Naive thymus-derived CD4-positive, alpha-beta T cell (primary cell): ENCODE measurements around the gene CYP4B1. TPM values are rescaled to one million over a fixed set of nuclear protein-coding genes. Genes with fewer than 3 reads are reported as not detected.
"Not testable (repeated sequence)": the region's sequence is repeated elsewhere in the genome, so short reads cannot be mapped to it uniquely, and the experiment has no call there.

Experiments
- ATAC-seq: fragments of 150-1000 bp; cut with Tn5 transposase; 2 replicates; pipeline ENCODE4 v1.10.0; 2021; ENCODE audit warnings: mild to moderate bottlenecking, moderate library complexity
- CTCF ChIA-PET: fragments of 350-600 bp; sonication (Branson Sonifier 250); formaldehyde crosslinking; loops from one replicate; lab custom pipeline; 2021; ENCODE audit warnings: antibody characterized with exemption; lab: Charles Lee
- POLR2A ChIA-PET: fragments of 350-600 bp; sonication (Branson Sonifier 250); formaldehyde crosslinking; loops from one replicate; lab custom pipeline; 2021; ENCODE audit warnings: antibody characterized with exemption, inconsistent platforms; lab: Charles Lee
- DNase-seq, 9 donors: peaks; one replicate each; pipeline versions ENCODE4 v3.0.0 to v3.0.0-alpha.2; 2020 to 2022; ENCODE audit warnings: mixed read lengths in 1 of 9
- H3K27ac ChIP-seq: one replicate; pipeline ENCODE4 v1.7.0; 2013; ENCODE audit warnings: mild to moderate bottlenecking, low read depth, low read length, moderate library complexity
- H3K27me3 ChIP-seq, 2 donors: one replicate each; pipeline ENCODE4 v1.7.0; 2013; ENCODE audit warnings: low read length in 2 of 2, mild to moderate bottlenecking in 2 of 2, moderate library complexity in 2 of 2; ENCODE audit not compliant: control insufficient read depth in 2 of 2, insufficient read depth in 2 of 2
- H3K36me3 ChIP-seq, 3 experiments: 1 replicate in 2 of 3; 2 replicates in 1 of 3; pipeline ENCODE4 v1.7.0; 2013; ENCODE audit warnings: low read length in 3 of 3, mild to moderate bottlenecking in 3 of 3, moderate library complexity in 1 of 3; ENCODE audit not compliant: insufficient read depth in 3 of 3, control insufficient read depth in 2 of 3
- H3K4me1 ChIP-seq, 2 donors: one replicate each; pipeline ENCODE4 v1.7.0; 2013; ENCODE audit warnings: low read length in 2 of 2, mild to moderate bottlenecking in 2 of 2, moderate library complexity in 1 of 2; ENCODE audit not compliant: control insufficient read depth in 2 of 2, insufficient read depth in 2 of 2
- H3K4me3 ChIP-seq: 2 replicates; pipeline ENCODE4 v1.7.0; 2013; ENCODE audit warnings: mild to moderate bottlenecking, low read length
- H3K9me3 ChIP-seq, 3 experiments: 1 replicate in 2 of 3; 2 replicates in 1 of 3; pipeline ENCODE4 v1.7.0; 2013; ENCODE audit warnings: low read length in 3 of 3; ENCODE audit not compliant: control insufficient read depth in 2 of 3
- H3K27ac Mint-ChIP-seq, 9 donors: one replicate each; pipeline ENCODE4 v1.8.0; 2020 to 2022; ENCODE audit warnings: mixed read lengths in 9 of 9, mild to moderate bottlenecking in 8 of 9, moderate library complexity in 5 of 9, inconsistent platforms in 2 of 9
- H3K27me3 Mint-ChIP-seq, 5 donors: one replicate each; pipeline ENCODE4 v1.8.0; 2021 to 2022; ENCODE audit warnings: mixed read lengths in 5 of 5, mild to moderate bottlenecking in 1 of 5
- H3K36me3 Mint-ChIP-seq, 5 donors: one replicate each; pipeline ENCODE4 v1.8.0; 2020 to 2022; ENCODE audit warnings: mixed read lengths in 5 of 5, mild to moderate bottlenecking in 3 of 5, inconsistent platforms in 1 of 5
- H3K4me1 Mint-ChIP-seq, 7 donors: one replicate each; pipeline ENCODE4 v1.8.0; 2020 to 2022; ENCODE audit warnings: mixed read lengths in 7 of 7, mild to moderate bottlenecking in 3 of 7, inconsistent platforms in 1 of 7
- H3K4me3 Mint-ChIP-seq, 10 donors: one replicate each; pipeline ENCODE4 v1.8.0; 2020 to 2022; ENCODE audit warnings: mild to moderate bottlenecking in 10 of 10, mixed read lengths in 10 of 10, moderate library complexity in 6 of 10, inconsistent platforms in 2 of 10
- H3K9me3 Mint-ChIP-seq, 11 donors: one replicate each; pipeline ENCODE4 v1.8.0; 2020 to 2022; ENCODE audit warnings: mixed read lengths in 11 of 11, mild to moderate bottlenecking in 4 of 11, inconsistent platforms in 1 of 11, moderate library complexity in 1 of 11
- intact Hi-C, 2 donors: fragments of 100-400 bp; cut with micrococcal nuclease; formaldehyde crosslinking; loops; one replicate each; pipeline ENCODE4 v1.15.1; 2023
- polyA plus RNA-seq, 2 donors: library from polyadenylated mRNA; unstranded; fragments of 300-500 nt; fragmentation: Illumina TruSeq; gene quantifications; one replicate each; pipeline ENCODE4 v1.2.3, GENCODE V29; 2021
- total RNA-seq, 6 experiments: library from RNA in 5 of 6; stranded (reverse) in 5 of 6; gene quantifications; 1 replicate in 5 of 6; 2 replicates in 1 of 6; pipeline ENCODE4 v1.2.3 and lab custom pipeline; 2021 to 2026

Gene CYP4B1
- total and polyA plus RNA-seq, 7 experiments from 2014 or later: not detected

DNA sequence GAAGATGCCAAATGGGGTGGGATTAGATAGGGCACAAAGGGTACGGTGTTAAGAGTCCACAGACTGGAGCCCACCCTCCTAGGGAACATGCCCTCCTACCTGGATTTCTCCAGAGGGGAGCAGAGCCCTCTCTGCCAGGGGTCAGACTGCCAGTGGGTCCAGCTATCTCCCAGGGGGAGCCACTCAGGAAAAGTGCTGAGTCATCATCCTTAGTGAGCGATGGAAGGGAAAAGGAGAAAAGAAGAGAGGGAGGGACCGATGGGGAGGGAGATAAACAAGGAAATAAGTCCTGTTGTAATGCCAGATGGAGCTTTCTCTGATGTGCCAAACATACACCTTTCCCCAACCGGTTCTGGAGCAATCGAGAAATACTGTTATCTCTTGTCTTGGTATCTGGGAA lies 30.4 kb upstream of the CYP4B1 start:
- ChIA-PET CTCF (no interaction called here), POLR2A (no interaction called here)
- Mint-ChIP-seq H3K9me3 (peaks cover 3 to 59% (median 36%) of the 10 kb centered on the region in 11 donors), H3K36me3 (peaks cover 0 to 18% (median 9%) of the 10 kb centered on the region in 5 donors), H3K4me1 (peaks cover 0 to 3% (median 0%) of the 10 kb centered on the region in 7 donors), H3K27ac (no peak overlapping the region), H3K27me3 (peaks cover 5 to 54% (median 37%) of the 10 kb centered on the region in 5 donors), H3K4me3 (no peak overlapping the region)
- H3K9me3 ChIP-seq: peaks cover 0 to 30% (median 0%) of the 10 kb centered on the region in 3 experiments
- no peak overlapping the region for H3K27ac ChIP-seq
- ATAC-seq (no peak), DNase-seq (no peak)
- no peaks in the 10 kb centered on the region for H3K36me3 ChIP-seq
- no peaks in the 10 kb centered on the region for H3K4me1 ChIP-seq
- H3K4me3 ChIP-seq: no peak overlapping the region
- intact Hi-C loops: no loop called here
- H3K27me3 ChIP-seq: no peaks in the 10 kb centered on the region

DNA sequence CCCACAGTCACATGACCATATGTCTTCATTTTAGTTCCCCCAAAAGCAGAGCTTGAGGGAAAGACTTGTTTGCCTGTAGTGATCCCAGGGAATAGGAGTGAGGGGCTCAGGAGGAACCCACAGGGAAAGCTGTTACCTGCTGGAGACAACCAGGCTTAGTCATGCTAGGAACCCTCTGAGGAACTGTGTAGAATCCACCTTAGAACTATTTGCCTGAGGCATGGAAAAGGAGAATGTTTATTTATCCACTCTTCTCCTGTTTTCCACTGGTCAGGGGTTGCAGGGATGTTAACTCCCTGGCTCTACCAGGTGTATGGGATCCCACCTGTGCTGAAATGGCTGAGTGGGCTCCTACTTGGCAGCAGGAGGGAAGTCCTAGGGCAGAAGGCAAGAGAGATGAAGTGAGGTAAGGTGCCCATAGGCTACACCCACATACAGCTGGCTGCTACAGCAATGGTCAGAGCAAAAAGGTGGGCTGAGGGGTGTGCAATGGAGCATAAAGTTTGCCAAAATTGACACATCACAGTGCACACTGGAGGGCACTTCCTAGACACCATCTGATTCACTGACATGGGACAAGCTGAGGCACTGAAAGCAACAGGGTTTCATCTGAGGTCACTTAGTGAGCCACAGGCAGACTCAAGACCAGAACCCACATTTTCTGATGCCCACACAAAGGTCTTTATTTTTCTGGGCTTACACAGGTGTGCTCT lies 29.7 kb upstream of the CYP4B1 start:
- H3K9me3 Mint-ChIP-seq: peaks cover 3 to 67% (median 37%) of the 10 kb centered on the region in 11 donors
- peaks cover 0 to 3% (median 0%) of the 10 kb centered on the region in 7 donors for H3K4me1 Mint-ChIP-seq
- H3K9me3 ChIP-seq: peaks cover 0 to 30% (median 0%) of the 10 kb centered on the region in 3 experiments
- H3K27ac Mint-ChIP-seq: no peak overlapping the region
- no peak overlapping the region for H3K27ac ChIP-seq
- no peak overlapping the region for H3K4me3 Mint-ChIP-seq
- DNase-seq: no peak
- no peak overlapping the region for H3K4me3 ChIP-seq
- H3K36me3 ChIP-seq: no peaks in the 10 kb centered on the region
- POLR2A ChIA-PET: no interaction called here
- H3K4me1 ChIP-seq: no peaks in the 10 kb centered on the region
- intact Hi-C loops: no loop called here
- CTCF ChIA-PET: no interaction called here
- peaks cover 5 to 48% (median 37%) of the 10 kb centered on the region in 5 donors for H3K27me3 Mint-ChIP-seq
- ATAC-seq: no peak
- peaks cover 0 to 18% (median 9%) of the 10 kb centered on the region in 5 donors for H3K36me3 Mint-ChIP-seq
- H3K27me3 ChIP-seq: no peaks in the 10 kb centered on the region

DNA sequence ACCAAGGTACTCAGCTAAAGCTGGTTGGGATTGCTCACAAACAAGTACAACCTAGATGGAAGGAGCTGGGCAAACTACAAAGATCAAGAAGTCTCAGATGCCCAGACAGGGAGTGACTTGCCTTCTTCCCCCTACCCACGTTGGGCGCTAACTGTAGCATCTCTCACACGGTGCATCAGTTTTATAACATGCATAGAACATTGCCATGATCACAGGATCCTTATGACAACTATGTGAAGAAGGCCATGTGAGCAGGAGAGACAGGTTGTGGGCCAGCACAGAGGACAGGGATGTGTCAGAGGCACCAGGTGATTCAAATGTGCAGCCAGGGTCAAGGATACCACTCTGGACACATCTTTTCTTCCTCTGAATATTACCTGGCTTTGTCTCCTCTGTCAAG lies 28.3 kb upstream of the CYP4B1 start:
- H3K27me3 Mint-ChIP-seq: peaks cover 0 to 41% (median 37%) of the 10 kb centered on the region in 5 donors
- H3K4me1 Mint-ChIP-seq: peaks cover 0 to 3% (median 0%) of the 10 kb centered on the region in 7 donors
- CTCF ChIA-PET: no interaction called here
- intact Hi-C loops: no loop called here
- H3K9me3 Mint-ChIP-seq: peaks cover 3 to 71% (median 40%) of the 10 kb centered on the region in 11 donors
- Histone ChIP-seq H3K9me3 (peaks cover 0 to 30% (median 0%) of the 10 kb centered on the region in 3 experiments), H3K27ac (no peak overlapping the region), H3K36me3 (no peaks in the 10 kb centered on the region), H3K4me1 (no peaks in the 10 kb centered on the region), H3K4me3 (no peak overlapping the region), H3K27me3 (no peaks in the 10 kb centered on the region)
- ATAC-seq (no peak), DNase-seq (no peak)
- peaks cover 0 to 18% (median 9%) of the 10 kb centered on the region in 5 donors for H3K36me3 Mint-ChIP-seq
- POLR2A ChIA-PET: no interaction called here
- H3K27ac Mint-ChIP-seq: no peak overlapping the region
- H3K4me3 Mint-ChIP-seq: no peak overlapping the region

DNA sequence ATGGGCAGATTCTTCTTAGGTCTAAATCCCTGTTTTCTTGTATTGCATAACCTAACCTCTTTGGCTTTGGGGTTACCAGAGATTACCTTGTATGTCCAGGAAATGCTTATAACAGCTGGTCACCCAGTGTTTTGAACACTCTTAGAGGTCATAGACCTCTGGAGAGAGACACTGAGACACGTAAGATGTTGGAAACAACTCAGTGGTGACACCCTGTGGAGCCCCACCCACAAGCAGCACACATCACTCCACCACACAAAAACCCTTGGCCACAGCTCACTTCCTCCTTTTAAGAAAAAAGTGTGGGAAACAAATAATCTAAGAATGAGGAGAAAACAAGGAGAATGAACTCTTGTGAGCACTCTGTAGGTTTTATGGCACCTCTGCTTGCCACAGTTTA lies 26.3 kb upstream of the CYP4B1 start:
- intact Hi-C loops: no loop called here
- DNase-seq (no peak), ATAC-seq (no peak)
- Mint-ChIP-seq H3K27ac (no peak overlapping the region), H3K4me1 (peaks cover 0 to 3% (median 0%) of the 10 kb centered on the region in 7 donors), H3K4me3 (no peak overlapping the region), H3K27me3 (peaks cover 0 to 29% (median 26%) of the 10 kb centered on the region in 5 donors), H3K36me3 (peaks cover 0 to 18% (median 9%) of the 10 kb centered on the region in 5 donors), H3K9me3 (peaks cover 3 to 71% (median 42%) of the 10 kb centered on the region in 11 donors)
- Histone ChIP-seq H3K27ac (no peak overlapping the region), H3K4me1 (no peaks in the 10 kb centered on the region), H3K4me3 (no peak overlapping the region), H3K9me3 (peaks cover 0 to 30% (median 0%) of the 10 kb centered on the region in 3 experiments), H3K27me3 (no peaks in the 10 kb centered on the region), H3K36me3 (no peaks in the 10 kb centered on the region)
- ChIA-PET POLR2A (no interaction called here), CTCF (no interaction called here)

DNA sequence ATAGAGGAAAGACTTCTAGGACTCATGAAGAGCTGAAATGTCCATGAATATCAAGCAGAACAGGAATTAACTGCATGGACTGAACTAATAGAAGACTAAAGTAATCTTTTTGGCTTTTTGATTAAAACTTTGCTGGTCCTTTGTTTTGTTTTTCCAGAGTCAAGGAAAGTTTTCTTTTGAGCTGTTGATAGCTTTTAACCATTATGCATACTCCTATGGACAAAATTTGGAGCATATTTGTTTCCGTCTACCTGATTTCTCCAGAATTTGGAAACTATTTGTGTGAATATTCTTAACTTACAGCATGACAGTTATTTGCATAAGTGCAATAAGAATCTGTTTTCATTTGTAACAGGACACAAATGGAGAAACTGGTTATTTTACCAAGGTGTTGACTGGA lies 24.5 kb upstream of the CYP4B1 start:
- ATAC-seq (no peak), DNase-seq (no peak)
- Mint-ChIP-seq H3K4me1 (peaks cover 0 to 3% (median 0%) of the 10 kb centered on the region in 7 donors), H3K36me3 (peaks cover 0 to 18% (median 9%) of the 10 kb centered on the region in 5 donors), H3K27ac (no peak overlapping the region), H3K4me3 (no peak overlapping the region), H3K9me3 (peaks cover 3 to 54% (median 35%) of the 10 kb centered on the region in 11 donors), H3K27me3 (peaks cover 0 to 14% (median 10%) of the 10 kb centered on the region in 5 donors)
- no peak overlapping the region for H3K27ac ChIP-seq
- peaks cover 0 to 30% (median 0%) of the 10 kb centered on the region in 3 experiments for H3K9me3 ChIP-seq
- no peaks in the 10 kb centered on the region for H3K36me3 ChIP-seq
- no peaks in the 10 kb centered on the region for H3K4me1 ChIP-seq
- no peaks in the 10 kb centered on the region for H3K27me3 ChIP-seq
- no peak overlapping the region for H3K4me3 ChIP-seq
- ChIA-PET POLR2A (no interaction called here), CTCF (no interaction called here)
- intact Hi-C loops: no loop called here

DNA sequence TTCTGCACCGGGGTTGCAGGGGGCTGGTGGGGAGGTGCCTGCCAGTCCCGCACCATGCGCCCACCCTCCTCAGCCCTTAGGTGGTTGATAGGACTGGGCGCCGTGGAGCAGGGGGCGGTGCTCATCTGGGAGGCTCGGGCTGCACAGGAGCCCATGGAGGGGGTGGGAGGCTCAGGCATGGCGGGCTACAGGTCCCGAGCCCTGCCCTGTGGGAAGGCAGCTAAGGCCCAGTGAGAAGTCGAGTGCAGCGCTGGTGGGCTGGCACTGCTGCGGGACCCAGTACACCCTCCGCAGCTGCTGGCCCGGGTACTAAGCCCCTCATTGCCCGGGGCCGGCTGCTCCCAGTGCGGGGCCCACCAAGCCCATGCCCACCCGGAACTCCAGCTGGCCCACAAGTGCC lies 20.4 kb upstream of the CYP4B1 start:
- DNase-seq, POLR2A ChIA-PET, CTCF ChIA-PET, intact Hi-C loops, H3K4me3 Mint-ChIP-seq, H3K4me1 Mint-ChIP-seq, H3K27me3 ChIP-seq, H3K36me3 ChIP-seq, H3K36me3 Mint-ChIP-seq, ATAC-seq, H3K4me1 ChIP-seq, H3K27ac ChIP-seq, H3K4me3 ChIP-seq, H3K27ac Mint-ChIP-seq, H3K9me3 ChIP-seq: not testable (repeated sequence)
- H3K27me3 Mint-ChIP-seq: peaks cover 3 to 26% (median 11%) of the 10 kb centered on the region in 5 donors
- peaks cover 0 to 22% (median 11%) of the 10 kb centered on the region in 11 donors for H3K9me3 Mint-ChIP-seq
